ENCODE measurements around the gene SYT13.

SYT13 gene

GRCh38 chr11:45274206-45274605 lies 11.9 kb downstream of the SYT13 start:
- no peak overlapping the region for H3K4me3 ChIP-seq (ENCODE audit: low read depth in 1 of 2, low read length in 2 of 2)
- TF ChIP-seq EZH2 (IDR thresholded peaks at IDR 0.05; ENCODE audit: borderline replicate concordance, low read depth, low read length, severe bottlenecking) (no peak), CTCF (IDR thresholded peaks at IDR 0.05; ENCODE audit: borderline replicate concordance, extremely low read depth, low read length, poor library complexity, severe bottlenecking) (no peak)
- peaks cover 6% of the 10 kb centered on the region for H3K27me3 ChIP-seq (ENCODE audit: insufficient read depth, low read length, poor library complexity)
- H3K9me3 ChIP-seq (ENCODE audit: insufficient read depth, low read length, severe bottlenecking): no peaks in the 10 kb centered on the region
- no peaks in the 10 kb centered on the region for H4K20me1 ChIP-seq (ENCODE audit: insufficient read depth, low read length)
- H3K27ac ChIP-seq (ENCODE audit: low read length): no peak overlapping the region
- no peaks in the 10 kb centered on the region for H3K36me3 ChIP-seq (ENCODE audit: insufficient read depth, low read length)
- no peak for DNase-seq
- H3K9ac ChIP-seq (ENCODE audit: low read depth, low read length): no peak overlapping the region
- no peak for ATAC-seq (ENCODE audit: insufficient read depth, low read depth)
- H3K4me2 ChIP-seq (ENCODE audit: insufficient read depth, low read length): no peak overlapping the region
- H3K79me2 ChIP-seq (ENCODE audit: insufficient read depth, low read length): no peaks in the 10 kb centered on the region
- H3K4me1 ChIP-seq (ENCODE audit: insufficient read depth, low read length): no peaks in the 10 kb centered on the region
- no peak overlapping the region for H2AFZ ChIP-seq (ENCODE audit: low read depth, low read length)

- no peak for ATAC-seq (ENCODE audit: insufficient read depth, low read depth)
- Histone ChIP-seq H3K4me2 (ENCODE audit: insufficient read depth, low read length) (no peak overlapping the region), H3K36me3 (ENCODE audit: insufficient read depth, low read length) (no peaks in the 10 kb centered on the region), H3K27me3 (ENCODE audit: insufficient read depth, low read length, poor library complexity) (peaks cover 9% of the 10 kb centered on the region), H3K9me3 (ENCODE audit: insufficient read depth, low read length, severe bottlenecking) (no peaks in the 10 kb centered on the region), H3K4me3 (ENCODE audit: low read depth in 1 of 2, low read length in 2 of 2) (no peak overlapping the region), H3K9ac (ENCODE audit: low read depth, low read length) (no peak overlapping the region), H2AFZ (ENCODE audit: low read depth, low read length) (no peak overlapping the region), H3K79me2 (ENCODE audit: insufficient read depth, low read length) (no peaks in the 10 kb centered on the region), H3K27ac (ENCODE audit: low read length) (no peak overlapping the region), H4K20me1 (ENCODE audit: insufficient read depth, low read length) (no peaks in the 10 kb centered on the region), H3K4me1 (ENCODE audit: insufficient read depth, low read length) (no peaks in the 10 kb centered on the region)
- TF ChIP-seq CTCF (IDR thresholded peaks at IDR 0.05; ENCODE audit: borderline replicate concordance, extremely low read depth, low read length, poor library complexity, severe bottlenecking) (no peak), EZH2 (IDR thresholded peaks at IDR 0.05; ENCODE audit: borderline replicate concordance, low read depth, low read length, severe bottlenecking) (no peak)
- no peak for DNase-seq
Measured at GRCh38 chr11:45273509-45273908, 12.6 kb downstream of the SYT13 start.

GRCh38 chr11:45272701-45273100 lies 13.4 kb downstream of the SYT13 start:
- H4K20me1 ChIP-seq (ENCODE audit: insufficient read depth, low read length): no peaks in the 10 kb centered on the region
- no peak for DNase-seq
- H3K4me2 ChIP-seq (ENCODE audit: insufficient read depth, low read length): no peak overlapping the region
- no peak overlapping the region for H3K27ac ChIP-seq (ENCODE audit: low read length)
- TF ChIP-seq EZH2 (IDR thresholded peaks at IDR 0.05; ENCODE audit: borderline replicate concordance, low read depth, low read length, severe bottlenecking): no peak
- TF ChIP-seq CTCF (IDR thresholded peaks at IDR 0.05; ENCODE audit: borderline replicate concordance, extremely low read depth, low read length, poor library complexity, severe bottlenecking): no peak
- peaks cover 10% of the 10 kb centered on the region for H3K27me3 ChIP-seq (ENCODE audit: insufficient read depth, low read length, poor library complexity)
- no peaks in the 10 kb centered on the region for H3K79me2 ChIP-seq (ENCODE audit: insufficient read depth, low read length)
- H3K9me3 ChIP-seq (ENCODE audit: insufficient read depth, low read length, severe bottlenecking): no peaks in the 10 kb centered on the region
- no peak overlapping the region for H2AFZ ChIP-seq (ENCODE audit: low read depth, low read length)
- no peaks in the 10 kb centered on the region for H3K36me3 ChIP-seq (ENCODE audit: insufficient read depth, low read length)
- no peak overlapping the region for H3K4me3 ChIP-seq (ENCODE audit: low read depth in 1 of 2, low read length in 2 of 2)
- H3K9ac ChIP-seq (ENCODE audit: low read depth, low read length): no peak overlapping the region
- H3K4me1 ChIP-seq (ENCODE audit: insufficient read depth, low read length): no peaks in the 10 kb centered on the region
- ATAC-seq (ENCODE audit: insufficient read depth, low read depth): no peak

Measured in DND-41 (cell line).